ENCODE results near the gene CEP295NL.
"Not testable (repeated sequence)": the region's sequence is repeated elsewhere in the genome, so short reads cannot be mapped to it uniquely, and the experiment has no call there.

CEP295NL gene

GRCh38 chr17:78884876-78885667 is 17.9 kb downstream of the CEP295NL start:
- Histone ChIP-seq H3K36me3 (ENCODE audit: control insufficient read depth, insufficient read depth, low read length) (peaks cover 6% of the 10 kb centered on the region), H3K4me3 (ENCODE audit: extremely low read depth, insufficient read depth, low read length, poor library complexity, severe bottlenecking) (no peak overlapping the region), H3K9me3 (ENCODE audit: control insufficient read depth, low read length) (no peaks in the 10 kb centered on the region), H3K27ac (ENCODE audit: low read depth, low read length, severe bottlenecking) (peak overlapping the region; percentile 100), H3K4me1 (ENCODE audit: control insufficient read depth, insufficient read depth, low read length, poor library complexity, severe bottlenecking) (peaks cover 45% of the 10 kb centered on the region)
- 96% methylated on average over 19 to 24 of the region's 24 CpGs for WGBS, 2 experiments (ENCODE audit: insufficient coverage in 2 of 2)

DNA sequence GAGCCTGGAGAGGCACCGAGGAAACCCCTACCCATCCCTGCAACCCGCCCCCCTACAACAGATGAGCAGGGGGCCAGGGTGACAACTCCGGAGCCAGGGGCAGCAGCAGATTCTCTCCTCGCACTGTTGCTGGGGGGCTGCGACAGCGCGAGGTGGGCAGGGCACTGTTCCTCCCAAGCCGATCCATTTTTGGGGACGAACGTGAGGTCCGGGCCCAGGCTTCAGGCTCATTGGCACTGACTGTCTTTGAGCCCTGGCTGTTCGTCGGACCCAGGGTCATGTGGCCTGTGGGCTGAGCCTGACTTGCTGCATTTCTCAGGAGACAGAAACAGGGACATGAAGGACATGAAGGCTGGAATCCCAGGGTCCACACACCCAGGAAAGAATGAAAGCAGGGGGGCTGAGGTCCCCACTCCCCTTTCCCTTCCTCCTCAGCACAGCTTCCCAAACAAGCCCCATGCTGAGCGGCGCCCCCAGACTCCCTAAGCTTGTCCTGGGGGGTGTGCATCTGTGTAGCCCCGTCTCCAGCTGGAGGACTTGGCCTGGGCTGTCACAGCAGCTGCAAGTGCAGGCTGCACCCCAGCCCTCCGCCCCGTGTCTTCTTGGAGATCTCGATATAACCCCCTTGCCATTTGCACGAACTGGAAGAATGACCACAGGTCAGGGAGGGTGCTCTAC is 18.7 kb downstream of the CEP295NL start:
- H3K9me3 ChIP-seq (ENCODE audit: control insufficient read depth, low read length) = no peaks in the 10 kb centered on the region
- H3K27ac ChIP-seq (ENCODE audit: low read depth, low read length, severe bottlenecking) = peak overlapping the region; percentile 100
- 42 to 56% methylated on average over 13 to 18 of the region's 20 CpGs for WGBS, 2 experiments (ENCODE audit: insufficient coverage in 2 of 2)
- peaks cover 6% of the 10 kb centered on the region for H3K36me3 ChIP-seq (ENCODE audit: control insufficient read depth, insufficient read depth, low read length)
- H3K4me1 ChIP-seq (ENCODE audit: control insufficient read depth, insufficient read depth, low read length, poor library complexity, severe bottlenecking) = peaks cover 50% of the 10 kb centered on the region
- H3K4me3 ChIP-seq (ENCODE audit: extremely low read depth, insufficient read depth, low read length, poor library complexity, severe bottlenecking) = no peak overlapping the region

- H3K36me3 ChIP-seq (ENCODE audit: control insufficient read depth, insufficient read depth, low read length) = peaks cover 6% of the 10 kb centered on the region
- H3K27ac ChIP-seq (ENCODE audit: low read depth, low read length, severe bottlenecking) = peak overlapping the region; percentile 100
- WGBS, 2 experiments (ENCODE audit: insufficient coverage in 2 of 2) = 17 to 20% methylated on average over 20 to 22 of the region's 24 CpGs
- H3K4me3 ChIP-seq (ENCODE audit: extremely low read depth, insufficient read depth, low read length, poor library complexity, severe bottlenecking) = no peak overlapping the region
- H3K9me3 ChIP-seq (ENCODE audit: control insufficient read depth, low read length) = no peaks in the 10 kb centered on the region
- peaks cover 51% of the 10 kb centered on the region for H3K4me1 ChIP-seq (ENCODE audit: control insufficient read depth, insufficient read depth, low read length, poor library complexity, severe bottlenecking)
Measured at GRCh38 chr17:78883533-78884131, 19.4 kb downstream of the CEP295NL start.

DNA sequence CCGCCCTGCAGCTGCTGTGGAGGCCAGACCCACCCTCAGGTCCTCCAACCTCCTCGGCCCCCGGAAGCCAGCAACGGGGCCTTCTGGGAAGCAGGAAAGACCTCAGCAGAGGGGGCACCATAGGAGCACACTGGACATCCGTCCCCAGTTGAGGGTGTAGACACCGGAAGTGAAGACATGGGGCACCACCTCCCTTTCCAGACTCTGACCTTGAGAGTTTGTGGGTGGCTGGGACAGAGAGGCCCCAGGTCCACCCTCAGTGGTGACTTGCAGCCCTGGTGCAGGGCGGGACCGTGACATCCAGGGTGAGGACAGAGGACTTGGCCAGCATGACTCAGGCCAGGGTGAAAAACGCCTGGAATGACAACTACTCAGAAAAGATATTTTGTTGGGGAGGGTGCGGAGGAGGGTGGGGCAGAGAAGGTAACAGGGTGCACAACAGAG is 19.9 kb downstream of the CEP295NL start:
- H3K4me1 ChIP-seq (ENCODE audit: control insufficient read depth, insufficient read depth, low read length, poor library complexity, severe bottlenecking) = peaks cover 51% of the 10 kb centered on the region
- H3K4me3 ChIP-seq (ENCODE audit: extremely low read depth, insufficient read depth, low read length, poor library complexity, severe bottlenecking) = no peak overlapping the region
- H3K27ac ChIP-seq (ENCODE audit: low read depth, low read length, severe bottlenecking) = peak overlapping the region; percentile 100
- H3K36me3 ChIP-seq (ENCODE audit: control insufficient read depth, insufficient read depth, low read length) = peaks cover 6% of the 10 kb centered on the region
- no peaks in the 10 kb centered on the region for H3K9me3 ChIP-seq (ENCODE audit: control insufficient read depth, low read length)
- 65 to 73% methylated on average over 6 to 7 of the region's 10 CpGs for WGBS, 2 experiments (ENCODE audit: insufficient coverage in 2 of 2)

DNA sequence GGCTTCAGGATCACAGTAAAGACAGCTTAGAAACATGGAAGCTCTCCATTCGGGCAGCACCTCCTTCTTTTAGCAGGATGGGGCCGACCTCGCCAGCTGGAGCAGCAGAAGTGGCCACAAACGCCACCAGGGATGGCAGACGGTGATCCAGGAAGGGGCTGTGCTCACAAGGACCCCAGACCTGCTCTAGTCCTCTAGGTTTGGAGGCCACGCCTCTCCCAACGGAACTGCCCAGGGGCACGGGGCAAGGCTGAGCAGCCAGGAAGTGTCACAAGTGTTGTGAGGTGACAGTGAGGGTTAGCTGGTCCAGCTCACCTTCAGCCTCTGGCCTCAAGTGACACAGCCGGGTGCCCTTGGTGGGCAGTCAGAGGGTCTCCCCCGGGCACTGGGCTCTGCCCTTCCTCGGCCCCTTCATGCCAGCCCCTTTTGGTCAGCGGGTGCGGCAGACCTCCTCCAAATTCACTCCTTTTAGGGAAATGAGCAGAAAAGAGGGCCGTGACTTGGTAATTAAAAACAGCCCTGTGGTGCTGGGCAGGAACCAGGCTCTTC is 20.4 kb downstream of the CEP295NL start:
- Histone ChIP-seq H3K4me1 (ENCODE audit: control insufficient read depth, insufficient read depth, low read length, poor library complexity, severe bottlenecking) (peaks cover 51% of the 10 kb centered on the region), H3K4me3 (ENCODE audit: extremely low read depth, insufficient read depth, low read length, poor library complexity, severe bottlenecking) (no peak overlapping the region), H3K9me3 (ENCODE audit: control insufficient read depth, low read length) (no peaks in the 10 kb centered on the region), H3K27ac (ENCODE audit: low read depth, low read length, severe bottlenecking) (peak overlapping the region; percentile 100), H3K36me3 (ENCODE audit: control insufficient read depth, insufficient read depth, low read length) (peaks cover 6% of the 10 kb centered on the region)
- WGBS, 2 experiments (ENCODE audit: insufficient coverage in 2 of 2) = 82 to 83% methylated on average over 9 to 12 of the region's 14 CpGs

- Histone ChIP-seq H3K27ac (ENCODE audit: low read depth, low read length, severe bottlenecking) (peak overlapping the region; percentile 60), H3K9me3 (ENCODE audit: control insufficient read depth, low read length) (no peaks in the 10 kb centered on the region), H3K36me3 (ENCODE audit: control insufficient read depth, insufficient read depth, low read length) (no peaks in the 10 kb centered on the region), H3K4me1 (ENCODE audit: control insufficient read depth, insufficient read depth, low read length, poor library complexity, severe bottlenecking) (peaks cover 46% of the 10 kb centered on the region), H3K4me3 (ENCODE audit: extremely low read depth, insufficient read depth, low read length, poor library complexity, severe bottlenecking) (no peak overlapping the region)
- 80 to 88% methylated on average over 27 to 28 of the region's 28 CpGs for WGBS, 2 experiments (ENCODE audit: insufficient coverage in 2 of 2)
Measured at GRCh38 chr17:78879635-78880186, 23.3 kb downstream of the CEP295NL start.

DNA sequence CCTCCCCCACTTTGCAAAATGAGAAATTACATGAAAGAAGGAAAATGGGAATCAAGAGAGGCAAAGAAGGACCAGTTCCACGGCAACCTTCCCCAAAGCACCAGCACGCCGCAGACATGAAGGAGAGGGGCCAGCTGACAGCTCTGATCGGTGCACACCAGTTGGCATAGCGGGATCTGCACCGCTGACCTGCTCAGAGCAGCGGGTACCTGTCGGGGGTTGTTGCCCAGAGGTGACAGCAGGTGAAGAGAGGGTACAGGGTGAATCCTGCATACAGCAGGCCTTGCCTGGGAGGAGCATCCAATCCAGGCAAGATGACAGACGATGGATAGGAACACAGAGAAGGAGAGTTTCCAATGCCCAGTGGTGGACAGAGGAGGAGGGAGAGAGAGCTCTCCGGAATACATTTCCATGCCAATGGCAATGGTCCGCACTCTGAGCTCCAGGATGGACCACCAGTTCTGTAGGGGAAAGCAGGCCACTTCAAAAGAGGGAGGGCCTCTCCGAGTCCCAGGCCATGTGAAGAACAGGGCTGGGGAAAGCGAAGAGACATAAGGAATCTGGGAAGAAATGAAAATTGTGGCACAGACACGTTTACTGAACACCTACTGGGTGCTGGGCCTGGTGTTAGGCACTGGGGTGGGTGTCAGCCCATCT is 24.0 kb downstream of the CEP295NL start:
- Histone ChIP-seq H3K4me3 (ENCODE audit: extremely low read depth, insufficient read depth, low read length, poor library complexity, severe bottlenecking) (no peak overlapping the region), H3K27ac (ENCODE audit: low read depth, low read length, severe bottlenecking) (peak overlapping the region; percentile 60)
- 90 to 94% methylated on average over 13 to 14 of the region's 14 CpGs for WGBS, 2 experiments (ENCODE audit: insufficient coverage in 2 of 2)

DNA sequence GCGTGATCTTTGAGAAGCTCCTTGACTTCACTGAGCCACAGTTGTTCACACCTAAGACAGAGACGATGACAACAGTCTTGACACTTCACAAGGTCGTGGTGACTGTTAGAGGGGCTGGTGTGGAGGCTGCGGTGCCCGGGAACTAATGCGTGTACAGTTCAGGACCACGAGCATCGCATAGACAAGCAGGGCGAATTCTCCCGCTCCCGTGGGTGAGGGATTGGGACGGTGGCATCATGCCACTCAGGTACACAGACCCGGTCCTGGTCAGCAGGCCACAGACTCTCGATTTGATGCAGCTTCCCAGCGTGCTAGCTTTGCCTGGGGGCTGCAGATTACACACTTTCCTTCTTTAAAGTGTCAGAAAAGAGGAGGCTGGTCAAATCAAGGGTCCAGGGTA is 24.7 kb downstream of the CEP295NL start:
- H3K9me3 ChIP-seq (ENCODE audit: control insufficient read depth, low read length) = no peaks in the 10 kb centered on the region
- peaks cover 7% of the 10 kb centered on the region for H3K36me3 ChIP-seq (ENCODE audit: control insufficient read depth, insufficient read depth, low read length)
- H3K27ac ChIP-seq (ENCODE audit: low read depth, low read length, severe bottlenecking) = no peak overlapping the region
- 94 to 96% methylated on average over 15 of the region's 15 CpGs for WGBS, 2 experiments (ENCODE audit: insufficient coverage in 2 of 2)
- no peak overlapping the region for H3K4me3 ChIP-seq (ENCODE audit: extremely low read depth, insufficient read depth, low read length, poor library complexity, severe bottlenecking)
- H3K4me1 ChIP-seq (ENCODE audit: control insufficient read depth, insufficient read depth, low read length, poor library complexity, severe bottlenecking) = peaks cover 35% of the 10 kb centered on the region

More for the DNA sequence above, 24.0 kb downstream of the CEP295NL start:
- Histone ChIP-seq H3K4me1 (ENCODE audit: control insufficient read depth, insufficient read depth, low read length, poor library complexity, severe bottlenecking) (peaks cover 39% of the 10 kb centered on the region), H3K9me3 (ENCODE audit: control insufficient read depth, low read length) (no peaks in the 10 kb centered on the region), H3K36me3 (ENCODE audit: control insufficient read depth, insufficient read depth, low read length) (no peaks in the 10 kb centered on the region)

DNA sequence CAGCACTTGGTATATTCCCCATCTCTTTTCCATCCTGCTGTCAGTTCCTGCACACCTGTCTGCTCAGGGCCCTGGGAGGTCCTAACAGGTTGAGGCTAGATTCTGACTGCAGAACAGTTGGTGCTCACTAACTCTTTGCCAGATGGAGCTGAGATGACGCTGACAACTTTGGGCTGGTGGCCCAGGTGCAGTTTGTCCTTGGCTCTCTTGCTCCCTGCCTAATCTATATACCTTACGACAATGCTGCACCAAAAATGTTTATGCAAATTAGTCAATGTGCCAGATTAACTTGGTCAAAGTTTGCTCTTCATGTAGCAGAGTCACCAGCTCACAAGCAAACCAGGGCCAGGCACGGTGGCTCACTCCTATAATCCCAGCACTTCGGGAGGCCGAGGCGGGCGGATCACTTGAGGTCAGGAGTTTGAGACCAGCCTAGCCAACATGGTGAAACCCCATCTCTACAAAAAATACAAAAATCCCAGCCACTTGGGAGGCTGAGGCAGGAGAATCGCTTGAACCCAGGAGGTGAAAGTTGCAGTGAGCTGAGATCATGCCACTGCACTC is 26.0 kb downstream of the CEP295NL start:
- H3K36me3 ChIP-seq (ENCODE audit: control insufficient read depth, insufficient read depth, low read length) = peaks cover 19% of the 10 kb centered on the region
- not testable (repeated sequence) for H3K27ac ChIP-seq (ENCODE audit: low read depth, low read length, severe bottlenecking); H3K4me3 ChIP-seq (ENCODE audit: extremely low read depth, insufficient read depth, low read length, poor library complexity, severe bottlenecking); H3K9me3 ChIP-seq (ENCODE audit: control insufficient read depth, low read length)
- peaks cover 23% of the 10 kb centered on the region for H3K4me1 ChIP-seq (ENCODE audit: control insufficient read depth, insufficient read depth, low read length, poor library complexity, severe bottlenecking)
- WGBS, 2 experiments (ENCODE audit: insufficient coverage in 2 of 2) = 83 to 86% methylated on average over 3 to 7 of the region's 8 CpGs
